Tibial nerve (tissue), 4 donors: ENCODE results near the gene GPC3. TPM values are rescaled to one million over a fixed set of nuclear protein-coding genes. Genes with fewer than 3 reads are reported as not detected.
"Not testable (repeated sequence)": the region's sequence is repeated elsewhere in the genome, so short reads cannot be mapped to it uniquely, and the experiment has no call there.

Source experiments
- DNase-seq, 2 donors: peaks; one replicate each; pipeline ENCODE4 v3.0.0-alpha.2; 2019; ENCODE audit warnings: low spot score in 2 of 2
- H3K27ac ChIP-seq, 4 donors: fragments of 200-600 bp; sonication (generic) in 3 of 4; one replicate each; pipeline ENCODE4 v1.5.1; 2017 to 2019; ENCODE audit warnings: mild to moderate bottlenecking in 1 of 4
- H3K27me3 ChIP-seq, 2 donors: fragments of 200-600 bp; sonication (generic) in 1 of 2; one replicate each; pipeline versions ENCODE4 v1.5.1 to v1.6.0; 2017 to 2019
- H3K36me3 ChIP-seq, 3 donors: fragments of 200-600 bp; sonication (generic); one replicate each; pipeline ENCODE4 v1.5.1; 2018 to 2019
- H3K4me1 ChIP-seq, 4 donors: fragments of 200-600 bp; sonication (generic) in 3 of 4; one replicate each; pipeline ENCODE4 v1.5.1; 2017 to 2019
- H3K4me3 ChIP-seq, 4 donors: fragments of 200-600 bp; sonication (generic) in 3 of 4; one replicate each; pipeline ENCODE4 v1.5.1; 2017 to 2019; ENCODE audit warnings: mild to moderate bottlenecking in 1 of 4, moderate library complexity in 1 of 4
- H3K9me3 ChIP-seq, 4 donors: fragments of 200-600 bp; sonication (generic) in 3 of 4; one replicate each; pipeline ENCODE4 v1.5.1; 2017 to 2019
- EP300 ChIP-seq, 2 donors: sonication (generic); formaldehyde crosslinking; IDR thresholded peaks; one replicate each; pipeline ENCODE4 v1.6.1; 2017; ENCODE audit warnings: antibody characterized with exemption in 2 of 2, mild to moderate bottlenecking in 1 of 2
- POLR2A ChIP-seq, 2 donors: fragments of 450-650 bp; IDR thresholded peaks; one replicate each; pipeline ENCODE4 v1.6.1; 2017; ENCODE audit warnings: antibody characterized with exemption in 2 of 2, mild to moderate bottlenecking in 2 of 2, moderate library complexity in 2 of 2
- WGBS, 2 donors: methylation state at CpG; one replicate each; pipeline ENCODE4 v1.1.5; 2018; 5-methylcytosine and 5-hydroxymethylcytosine counted together
- total RNA-seq, 4 donors: library from RNA; depleted of rRNA; stranded (reverse); fragments of >200 nt; gene quantifications; one replicate each; pipeline ENCODE4 v1.1.0, GENCODE V29; 2016
- TF ChIP-seq, protein P1 (sequence below), 5 experiments: fragments of 200-600 bp in 3 of 5; fragments of 450-650 bp in 2 of 5; sonication (generic) in 3 of 5; IDR thresholded peaks; one replicate each; pipeline ENCODE4 v1.5.1; 2016 to 2019; ENCODE audit warnings: antibody characterized with exemption in 5 of 5, mild to moderate bottlenecking in 3 of 5, moderate library complexity in 2 of 5

GPC3 gene
- total RNA-seq, 4 donors from 2014 or later = 60.5 to 116 (median 72.8) TPM

DNA sequence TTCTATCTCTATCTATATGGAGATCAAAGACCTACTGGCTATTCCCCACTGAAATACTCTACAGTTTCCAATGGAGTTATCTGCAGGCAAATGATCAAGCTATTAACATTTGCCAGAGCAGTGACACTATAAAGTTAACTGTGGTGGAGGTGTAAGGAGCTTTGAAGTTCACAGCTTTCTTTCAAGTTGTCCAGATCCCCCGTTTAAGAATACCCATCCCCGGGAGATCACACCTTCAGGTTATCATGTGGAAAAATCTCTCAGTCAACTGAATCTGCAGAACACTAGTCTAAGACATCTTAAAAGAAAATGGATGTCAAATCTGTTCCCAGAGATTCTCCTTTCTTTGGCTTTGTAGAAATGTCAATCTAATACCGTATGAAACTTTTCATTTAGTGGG lies 80.1 kb downstream of the GPC3 start:
- H3K27ac ChIP-seq = no peak overlapping the region
- TF ChIP-seq EP300 (IDR thresholded peaks at IDR 0.05) (no peak), POLR2A (IDR thresholded peaks at IDR 0.05) (no peak)
- TF ChIP-seq, protein P1, sequence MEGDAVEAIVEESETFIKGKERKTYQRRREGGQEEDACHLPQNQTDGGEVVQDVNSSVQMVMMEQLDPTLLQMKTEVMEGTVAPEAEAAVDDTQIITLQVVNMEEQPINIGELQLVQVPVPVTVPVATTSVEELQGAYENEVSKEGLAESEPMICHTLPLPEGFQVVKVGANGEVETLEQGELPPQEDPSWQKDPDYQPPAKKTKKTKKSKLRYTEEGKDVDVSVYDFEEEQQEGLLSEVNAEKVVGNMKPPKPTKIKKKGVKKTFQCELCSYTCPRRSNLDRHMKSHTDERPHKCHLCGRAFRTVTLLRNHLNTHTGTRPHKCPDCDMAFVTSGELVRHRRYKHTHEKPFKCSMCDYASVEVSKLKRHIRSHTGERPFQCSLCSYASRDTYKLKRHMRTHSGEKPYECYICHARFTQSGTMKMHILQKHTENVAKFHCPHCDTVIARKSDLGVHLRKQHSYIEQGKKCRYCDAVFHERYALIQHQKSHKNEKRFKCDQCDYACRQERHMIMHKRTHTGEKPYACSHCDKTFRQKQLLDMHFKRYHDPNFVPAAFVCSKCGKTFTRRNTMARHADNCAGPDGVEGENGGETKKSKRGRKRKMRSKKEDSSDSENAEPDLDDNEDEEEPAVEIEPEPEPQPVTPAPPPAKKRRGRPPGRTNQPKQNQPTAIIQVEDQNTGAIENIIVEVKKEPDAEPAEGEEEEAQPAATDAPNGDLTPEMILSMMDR (IDR thresholded peaks at IDR 0.05) = no peak
- 70 to 77% methylated on average over 3 of the region's 3 CpGs for whole genome bisulfite sequencing, 2 donors
- no peak overlapping the region for H3K4me3 ChIP-seq
- no peak for DNase-seq
- peaks cover 0 to 5% of the 10 kb centered on the region in 2 donors for H3K27me3 ChIP-seq
- H3K9me3 ChIP-seq = no peaks in the 10 kb centered on the region
- no peaks in the 10 kb centered on the region for H3K4me1 ChIP-seq
- H3K36me3 ChIP-seq = no peaks in the 10 kb centered on the region

DNA sequence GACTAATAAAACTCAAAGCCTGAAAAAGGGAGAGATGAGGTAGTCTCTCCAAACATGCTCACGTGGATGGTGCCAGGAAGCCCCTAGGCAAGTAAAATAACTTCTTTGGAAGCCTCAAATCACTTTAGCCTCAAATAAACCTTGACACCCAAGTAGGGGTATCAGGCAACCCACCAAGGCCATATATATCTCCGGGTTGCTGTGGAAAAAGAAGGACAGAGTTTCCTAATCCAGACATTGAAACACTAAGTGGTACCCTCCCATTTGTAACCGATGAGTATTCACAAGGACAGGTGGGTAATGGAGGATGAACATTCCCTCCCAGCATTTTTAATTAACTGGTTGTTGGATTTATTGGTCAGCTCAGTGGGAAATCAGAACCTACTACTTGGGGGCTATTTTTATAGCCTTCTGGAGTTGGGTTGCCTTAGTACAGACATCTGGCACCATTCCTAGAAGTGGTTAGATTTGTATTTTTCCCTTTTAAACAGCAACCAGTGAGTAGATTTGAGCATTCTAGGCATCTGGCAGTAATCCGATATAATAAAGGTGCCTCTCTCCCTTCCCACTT lies 87.7 kb downstream of the GPC3 start:
- Histone ChIP-seq H3K4me1 (no peaks in the 10 kb centered on the region), H3K4me3 (no peak overlapping the region), H3K36me3 (no peaks in the 10 kb centered on the region), H3K27me3 (peaks cover 0 to 4% of the 10 kb centered on the region in 2 donors), H3K27ac (no peak overlapping the region), H3K9me3 (no peaks in the 10 kb centered on the region)
- TF ChIP-seq EP300 (IDR thresholded peaks at IDR 0.05) (no peak), POLR2A (IDR thresholded peaks at IDR 0.05) (no peak)
- TF ChIP-seq, protein P1 (IDR thresholded peaks at IDR 0.05) = no peak
- WGBS, 2 donors = 55 to 62% methylated on average over 4 of the region's 4 CpGs
- DNase-seq = no peak

DNA sequence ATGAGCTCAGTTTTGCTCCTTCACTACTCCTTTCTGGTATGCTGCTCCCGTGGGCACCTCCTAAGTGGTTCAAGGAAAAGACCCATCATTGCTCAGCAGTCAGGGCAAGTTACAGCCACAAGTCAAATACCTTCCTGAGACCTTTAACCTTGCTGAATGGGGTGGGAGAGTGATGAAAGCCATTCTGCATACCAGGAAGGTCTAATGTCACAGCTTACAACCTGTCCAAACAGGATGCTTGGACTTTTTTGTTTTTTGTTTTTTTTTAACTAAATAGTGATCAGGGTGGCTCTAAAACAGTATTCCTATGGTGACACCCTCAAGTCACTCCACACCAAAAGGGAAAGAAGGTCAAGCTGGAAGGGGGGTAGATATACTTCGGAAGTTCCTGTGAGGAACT lies 93.1 kb downstream of the GPC3 start:
- peaks cover 0 to 5% of the 10 kb centered on the region in 2 donors for H3K27me3 ChIP-seq
- 14 to 51% methylated on average over 1 to 2 of the region's 2 CpGs for WGBS, 2 donors

DNA sequence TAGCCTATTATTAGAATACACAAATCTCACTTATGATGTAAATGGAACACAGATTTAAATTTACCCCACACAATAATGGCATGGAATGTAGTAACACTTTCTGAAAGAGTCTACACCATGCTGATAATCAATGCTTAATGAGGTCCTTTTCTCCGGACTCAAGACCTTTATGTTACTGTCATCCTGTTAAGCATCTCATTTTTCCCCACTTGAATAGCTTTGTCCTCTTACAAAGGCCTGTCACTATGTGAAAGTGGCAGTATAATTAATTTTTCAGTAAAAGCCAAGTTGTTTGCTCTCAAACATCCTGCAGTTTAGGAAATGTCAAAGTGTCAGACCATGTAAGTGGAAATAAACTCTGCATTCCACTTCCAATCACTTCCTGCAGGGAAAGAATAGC lies 96.4 kb downstream of the GPC3 start:
- Histone ChIP-seq H3K4me3 (no peak overlapping the region), H3K4me1 (no peaks in the 10 kb centered on the region), H3K9me3 (no peaks in the 10 kb centered on the region), H3K27ac (no peak overlapping the region), H3K27me3 (peaks cover 0 to 5% of the 10 kb centered on the region in 2 donors), H3K36me3 (no peaks in the 10 kb centered on the region)
- no peak for DNase-seq
- TF ChIP-seq EP300 (IDR thresholded peaks at IDR 0.05) (no peak), POLR2A (IDR thresholded peaks at IDR 0.05) (no peak)
- TF ChIP-seq, protein P1 (IDR thresholded peaks at IDR 0.05) = no peak
- 46 to 69% methylated on average over 1 of the region's 1 CpG for WGBS, 2 donors

More for the DNA sequence above, 93.1 kb downstream of the GPC3 start:
- no peak for TF ChIP-seq POLR2A (IDR thresholded peaks at IDR 0.05)
- TF ChIP-seq EP300 (IDR thresholded peaks at IDR 0.05) = no peak
- TF ChIP-seq, protein P1 (IDR thresholded peaks at IDR 0.05) = no peak
- H3K4me1 ChIP-seq = no peaks in the 10 kb centered on the region
- H3K9me3 ChIP-seq = no peaks in the 10 kb centered on the region
- H3K4me3 ChIP-seq = no peak overlapping the region
- no peaks in the 10 kb centered on the region for H3K36me3 ChIP-seq
- no peak for DNase-seq
- no peak overlapping the region for H3K27ac ChIP-seq

DNA sequence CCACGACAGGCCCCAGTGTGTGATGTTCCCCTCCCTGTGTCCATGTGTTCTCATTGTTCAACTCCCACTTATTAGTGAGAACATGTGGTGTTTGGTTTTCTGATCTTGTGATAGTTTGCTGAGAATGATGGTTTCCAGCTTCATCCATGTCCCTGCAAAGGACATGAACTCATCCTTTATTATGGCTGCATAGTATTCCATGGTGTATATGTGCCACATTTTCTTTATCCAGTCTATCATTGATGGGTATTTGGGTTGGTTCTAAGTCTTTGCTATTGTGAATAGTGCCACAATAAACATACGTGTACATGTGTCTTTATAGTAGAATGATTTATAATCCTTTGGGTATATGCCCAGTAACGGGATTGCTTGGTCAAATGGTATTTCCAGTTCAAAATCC lies 97.3 kb downstream of the GPC3 start:
- not testable (repeated sequence) for H3K4me1 ChIP-seq, H3K27me3 ChIP-seq, DNase-seq, H3K36me3 ChIP-seq, H3K27ac ChIP-seq, H3K4me3 ChIP-seq, H3K9me3 ChIP-seq
- 91 to 93% methylated on average over 3 of the region's 3 CpGs for WGBS, 2 donors
